Kasumi-1 (cell line): Measurements from ENCODE around the gene CAPZB.

ENCODE experiments used
- DNase-seq, 2 experiments: peaks; one replicate each; lab custom pipeline; 2025; lab: John Stamatoyannopoulos, UW

CAPZB gene

GRCh38 chr1:19328486-19328885, 156.9 kb downstream of the CAPZB start:
- DNase-seq: no peak

GRCh38 chr1:19327736-19328135, 157.6 kb downstream of the CAPZB start:
- DNase-seq: no peak

DNA sequence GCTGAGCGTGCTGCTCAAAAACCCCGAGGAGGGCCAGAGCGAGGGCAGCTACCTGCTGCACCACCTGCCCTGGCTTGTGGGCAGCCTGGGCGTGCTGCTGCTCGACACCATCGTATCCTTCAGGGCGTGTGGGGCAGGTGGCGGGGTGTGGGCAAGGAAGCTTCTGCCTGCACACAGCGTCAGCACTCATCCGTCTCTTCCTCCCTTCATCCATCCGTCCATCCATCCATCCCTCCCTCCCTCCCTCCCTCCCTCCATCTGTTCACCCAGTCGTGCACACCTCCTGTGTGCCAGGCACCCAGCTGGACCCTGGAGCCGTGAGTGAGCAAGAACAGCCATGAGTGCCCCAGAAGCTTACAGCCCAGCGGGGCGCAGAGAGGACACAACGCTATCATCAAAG, 158.0 kb downstream of the CAPZB start:
- no peak for DNase-seq

- no peak for DNase-seq
Measured at GRCh38 chr1:19326748-19327065, 158.6 kb downstream of the CAPZB start.

GRCh38 chr1:19325958-19326747, 159.2 kb downstream of the CAPZB start:
- peak; percentile 65 to 70 for DNase-seq

DNA sequence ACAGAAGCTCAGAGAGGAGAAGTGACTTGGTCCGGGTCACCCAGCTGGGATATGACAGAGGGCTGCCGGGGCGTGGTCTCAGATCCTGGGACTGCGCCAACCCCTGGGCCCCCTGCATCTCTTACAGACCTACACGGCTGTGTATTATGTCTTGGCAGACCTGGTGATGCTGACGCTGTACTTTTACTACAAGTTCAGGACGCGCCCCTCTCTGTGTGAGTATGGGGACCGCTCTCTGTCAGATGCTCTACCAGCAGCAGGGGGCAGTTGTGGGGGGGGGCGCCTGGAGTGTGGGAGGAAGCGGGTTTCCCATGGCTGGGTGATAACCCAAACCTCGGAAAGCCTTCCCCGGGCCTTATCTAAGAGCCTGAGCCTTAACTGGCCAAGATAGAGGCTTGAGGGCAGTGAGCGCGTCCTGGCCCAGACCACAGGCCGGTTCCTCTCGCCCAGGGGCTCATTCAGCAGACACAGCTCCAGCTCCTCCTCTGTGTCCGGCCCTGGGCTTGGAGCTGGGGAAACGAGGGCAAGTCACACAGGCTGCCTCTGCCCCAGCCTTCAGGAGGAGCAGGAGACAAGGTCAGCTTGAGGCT, 159.9 kb downstream of the CAPZB start:
- no peak for DNase-seq

GRCh38 chr1:19324665-19324990, 160.7 kb downstream of the CAPZB start:
- DNase-seq: no peak

DNA sequence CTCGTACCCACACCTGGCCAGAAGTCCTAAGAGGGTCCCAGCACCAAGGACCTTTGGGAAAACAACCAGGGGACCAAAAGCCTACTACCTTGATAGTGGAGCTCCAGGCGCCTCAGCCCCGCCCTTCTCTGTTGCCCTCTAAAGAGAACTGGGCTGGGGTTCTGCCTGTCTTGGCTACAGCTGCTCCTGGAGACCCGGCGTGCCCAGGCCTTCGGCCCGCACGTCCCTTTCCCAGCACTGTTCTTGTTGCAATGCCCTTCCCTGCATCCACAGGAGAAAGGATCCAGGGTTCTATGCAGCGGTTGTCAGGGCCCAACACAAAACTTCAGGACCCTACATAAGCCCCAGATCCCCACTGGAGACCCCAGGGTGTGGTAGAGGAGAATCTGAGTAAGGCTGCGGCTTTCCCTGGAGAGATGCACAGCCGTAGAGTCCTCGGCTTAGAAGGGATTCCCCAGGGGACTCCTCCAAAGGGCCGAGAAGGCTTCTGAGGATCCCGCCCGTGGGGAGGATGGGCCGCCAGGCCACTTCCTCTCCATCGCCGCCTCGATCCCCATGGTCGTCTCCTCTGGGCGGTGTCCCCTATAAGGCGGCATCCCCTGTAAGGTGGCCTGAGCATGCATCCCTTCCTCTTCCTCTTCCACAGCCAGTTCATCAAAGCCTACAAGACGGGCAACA, 161.2 kb downstream of the CAPZB start:
- DNase-seq: no peak

DNA sequence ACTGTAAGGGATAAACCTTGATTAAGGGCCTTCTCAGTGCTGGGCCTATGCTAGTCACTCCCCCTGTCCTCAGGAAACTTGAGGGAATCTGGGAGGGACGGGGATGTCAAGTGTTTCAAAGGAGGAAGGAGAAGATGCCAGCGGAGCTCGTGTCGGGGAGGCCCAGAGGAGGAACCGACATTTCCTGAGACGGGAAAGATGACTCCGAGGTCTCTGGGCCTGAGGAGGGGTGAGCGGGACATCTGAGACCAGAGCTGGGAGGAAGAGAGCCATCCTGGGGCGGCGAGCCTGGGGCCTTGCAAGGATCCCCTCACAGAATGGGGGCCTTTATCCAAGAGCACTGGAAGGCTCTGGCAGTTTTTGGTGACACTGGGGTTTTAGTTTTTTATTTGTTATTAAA, 162.9 kb downstream of the CAPZB start:
- DNase-seq: peak; percentile 55 to 71

- DNase-seq: no peak
Measured at GRCh38 chr1:19321071-19321470, 164.3 kb downstream of the CAPZB start.

- DNase-seq: no peak
Measured at GRCh38 chr1:19319196-19319595, 166.1 kb downstream of the CAPZB start.

DNA sequence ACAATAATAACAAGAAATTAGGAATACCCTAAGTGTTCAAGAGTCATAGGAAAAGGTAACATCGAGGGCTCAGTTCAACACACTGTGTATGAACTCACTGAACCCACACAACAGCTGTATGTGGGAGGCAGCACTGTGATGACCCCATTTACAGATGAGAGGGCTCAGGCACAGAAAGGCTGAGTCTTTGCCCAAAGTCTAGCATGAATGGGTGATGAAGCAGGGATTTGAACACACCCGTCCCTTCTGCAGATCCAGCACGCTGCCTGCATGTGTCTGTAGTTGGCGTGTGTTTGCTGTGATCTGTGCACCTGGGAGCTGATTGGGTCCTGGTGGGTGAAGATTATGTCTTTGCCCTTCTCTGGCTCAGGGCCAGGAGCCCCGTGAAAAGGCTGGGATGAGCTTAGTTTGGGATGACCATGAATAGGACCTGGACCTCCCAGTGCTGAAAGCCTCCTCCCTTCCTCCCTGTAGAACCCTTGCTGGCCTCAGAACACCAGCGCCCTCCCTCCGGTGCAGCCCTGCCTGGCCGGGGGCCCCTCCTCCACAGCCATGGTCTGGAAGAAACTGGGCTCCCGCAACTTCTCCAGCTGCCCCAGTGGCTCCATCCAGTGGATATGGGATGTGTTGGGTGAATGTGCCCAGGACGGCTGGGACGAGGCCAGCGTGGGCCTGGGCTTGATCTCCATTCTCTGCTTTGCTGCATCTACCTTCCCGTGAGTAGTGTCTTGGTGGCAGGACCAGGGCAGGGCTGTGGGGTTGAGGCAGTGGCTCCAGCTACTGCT, 168.0 kb downstream of the CAPZB start:
- DNase-seq: no peak

- peak; percentile 87 for DNase-seq
Measured at GRCh38 chr1:19315378-19316198, 169.8 kb downstream of the CAPZB start.

DNA sequence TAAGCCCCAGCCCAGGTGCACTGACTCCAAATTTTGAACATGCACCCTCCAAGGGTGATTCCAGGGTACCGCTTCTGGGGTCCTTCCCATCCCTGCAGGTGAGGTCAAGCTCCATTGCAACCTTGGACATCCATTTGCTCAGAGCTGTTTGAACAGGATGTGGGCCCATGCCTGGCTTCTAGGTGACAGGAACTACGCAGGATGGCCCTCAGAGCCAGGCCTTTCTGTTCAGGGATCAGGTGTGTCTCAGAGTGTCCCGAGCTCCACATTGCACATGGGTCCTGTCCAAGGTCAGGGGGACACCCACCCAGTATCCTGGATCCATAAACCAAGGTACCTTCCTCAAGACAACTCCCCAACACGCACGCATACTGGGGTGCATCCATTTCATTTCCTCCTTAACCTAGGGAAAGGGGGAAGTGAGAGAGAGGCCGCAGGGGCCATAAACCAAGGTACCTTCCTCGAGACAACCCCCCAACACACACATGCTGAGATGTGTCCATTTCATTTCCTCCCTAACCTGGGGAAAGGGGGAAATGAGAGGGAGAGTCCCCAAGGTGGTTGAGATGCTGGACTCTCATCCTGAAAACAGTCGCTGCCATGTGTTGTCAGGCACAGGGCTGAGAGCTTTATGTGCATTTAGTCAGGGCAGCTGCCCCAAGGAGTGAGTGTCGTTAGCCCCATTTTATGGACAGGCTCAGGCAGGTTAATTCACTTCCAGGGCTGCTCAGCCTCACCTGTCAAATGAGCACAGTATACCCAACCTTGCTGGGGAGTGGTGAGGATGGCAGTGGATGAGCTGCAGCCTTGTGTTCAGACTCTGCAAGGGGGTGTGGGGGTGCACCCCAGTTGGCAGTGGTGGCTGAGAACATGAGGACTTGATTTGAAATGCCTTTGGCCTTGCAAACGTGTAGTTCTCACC, 171.1 kb downstream of the CAPZB start:
- no peak for DNase-seq

DNA sequence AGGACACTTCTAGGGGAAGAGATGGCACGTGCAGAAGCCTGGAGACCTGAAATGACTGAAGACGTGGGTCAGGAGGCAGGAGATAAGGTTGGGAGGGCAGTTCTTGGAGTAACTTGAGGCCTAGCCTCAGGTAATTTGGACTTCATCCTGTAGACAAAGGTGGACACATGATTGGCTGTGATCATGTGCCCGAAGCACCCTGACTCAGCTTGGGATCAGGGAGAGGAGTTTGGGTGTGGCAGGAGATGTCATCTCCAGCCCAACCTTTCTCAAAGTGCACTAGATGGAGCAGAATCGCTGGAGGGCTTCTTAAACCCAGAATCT, 171.7 kb downstream of the CAPZB start:
- DNase-seq: no peak

DNA sequence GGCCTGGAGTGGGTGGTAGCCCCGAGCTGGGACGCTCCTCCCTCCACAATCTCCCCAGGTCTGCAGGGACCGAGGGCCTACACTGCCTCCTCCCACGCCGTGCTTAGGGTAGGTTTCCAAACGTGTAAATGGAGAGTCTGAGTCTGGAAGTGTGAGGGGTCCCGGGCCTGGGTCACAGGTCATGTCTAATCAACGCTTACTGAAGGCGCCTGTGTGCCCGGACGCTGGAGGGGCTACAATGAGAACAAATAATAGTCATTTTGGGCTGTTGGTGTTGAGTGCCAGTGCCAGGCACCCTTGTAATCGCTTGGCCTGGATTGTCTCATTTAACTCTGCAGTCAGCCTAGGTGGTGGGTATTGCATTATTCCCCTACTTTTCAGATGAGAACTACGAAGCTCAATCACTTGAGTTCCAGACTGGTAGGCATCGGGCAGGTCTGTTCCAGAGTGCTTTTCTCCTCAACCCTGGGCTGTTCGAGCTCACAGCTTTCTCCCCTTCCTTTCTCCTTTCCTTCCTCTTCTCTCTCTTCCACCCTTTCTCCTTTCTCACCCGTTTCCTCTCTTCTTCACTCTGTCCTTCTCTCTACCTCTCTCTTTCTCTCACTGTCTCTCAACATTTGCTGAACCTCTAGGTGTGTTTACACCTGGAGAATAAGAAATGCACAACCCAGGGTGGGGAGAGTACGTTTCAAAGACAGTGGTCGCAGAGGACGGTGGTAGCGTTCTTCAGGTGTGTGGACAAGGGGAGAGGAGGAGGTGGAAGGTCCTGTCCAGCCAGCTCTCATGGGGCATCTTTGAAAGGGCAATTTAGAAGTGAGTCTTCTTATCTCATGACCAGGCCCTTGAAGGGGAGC, 172.3 kb downstream of the CAPZB start:
- peak; percentile 20 to 30 for DNase-seq

- DNase-seq: peak; percentile 61 to 78
Measured at GRCh38 chr1:19311931-19312781, 173.2 kb downstream of the CAPZB start, which contains the start of the genes AKR7A2 and SLC66A1. Gene AKR7A2, minus strand, starts transcription at chr1:19312144. Its CDS starts 20 bp downstream, at chr1:19312124. Gene SLC66A1, plus strand, starts transcription at chr1:19312326. Its CDS starts 5,352 bp downstream, at chr1:19317678.

DNA sequence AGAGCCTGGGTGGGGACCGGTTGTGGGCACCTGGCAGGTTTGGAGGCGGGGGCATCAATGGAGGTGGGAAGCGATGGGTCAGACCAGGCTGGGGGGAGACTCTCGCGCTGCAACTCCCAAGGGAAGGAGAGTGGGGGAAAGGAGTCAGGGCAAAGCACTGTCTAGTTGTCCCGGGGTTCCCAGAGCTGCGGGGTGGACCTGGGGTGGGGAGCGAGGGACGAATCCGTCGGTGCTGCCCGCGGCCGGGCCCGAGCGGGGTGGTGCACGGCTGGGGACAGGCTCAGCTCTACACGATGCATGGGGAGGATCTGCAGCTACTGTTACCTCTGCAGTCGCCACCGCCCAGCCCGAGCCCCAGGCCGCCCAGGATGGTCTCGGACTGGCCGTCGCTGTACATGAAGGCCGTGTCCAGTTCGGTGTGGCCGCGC, 173.8 kb downstream of the CAPZB start:
- no peak for DNase-seq
